Measurements from ENCODE around the gene USP44.

Gene USP44

GRCh38 chr12:95551305-95551704 is at the start of gene USP44:
Gene USP44, minus strand, starts transcription at chr12:95551476. Its CDS starts 17,220 bp downstream, at chr12:95534256.
- TF ChIP-seq CTCF (IDR thresholded peaks at IDR 0.05), result no peak

- no peak for TF ChIP-seq CTCF (IDR thresholded peaks at IDR 0.05)
Measured at GRCh38 chr12:95600567-95600966, 49.3 kb upstream of the USP44 start.

- no peak for TF ChIP-seq CTCF (IDR thresholded peaks at IDR 0.05)
Measured at GRCh38 chr12:95599880-95600279, 48.6 kb upstream of the USP44 start.

GRCh38 chr12:95594136-95594535 is 42.9 kb upstream of the USP44 start:
- TF ChIP-seq CTCF (IDR thresholded peaks at IDR 0.05), result no peak

- no peak for TF ChIP-seq CTCF (IDR thresholded peaks at IDR 0.05)
Measured at GRCh38 chr12:95593266-95593871, 42.1 kb upstream of the USP44 start.

- TF ChIP-seq CTCF (IDR thresholded peaks at IDR 0.05), result no peak
Measured at GRCh38 chr12:95591731-95592130, 40.5 kb upstream of the USP44 start.

GRCh38 chr12:95590775-95591174 is 39.5 kb upstream of the USP44 start:
- no peak for TF ChIP-seq CTCF (IDR thresholded peaks at IDR 0.05)

- TF ChIP-seq CTCF (IDR thresholded peaks at IDR 0.05), result no peak
Measured at GRCh38 chr12:95583933-95584332, 32.7 kb upstream of the USP44 start.

Data from LNCAP (cell line).